ENCODE data around the gene TTC19.

DNA sequence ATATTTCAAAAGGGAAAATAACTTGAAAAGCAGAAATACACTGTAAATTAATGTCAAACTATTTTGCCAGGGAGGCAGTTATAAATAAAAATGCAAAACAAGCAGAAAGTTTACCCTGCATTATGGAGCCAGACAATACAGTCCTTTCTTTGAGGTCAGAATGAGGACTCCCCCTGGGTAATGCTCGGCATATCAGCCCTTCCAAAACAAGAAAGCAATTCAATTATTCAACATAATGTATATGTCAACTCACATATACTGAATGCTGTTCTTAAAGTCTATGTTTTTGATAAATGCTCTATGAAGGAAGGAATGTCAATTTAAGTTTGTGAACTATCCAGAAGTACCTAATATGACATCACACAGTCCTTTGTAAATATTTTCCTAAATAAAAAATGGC, 72.4 kb downstream of the TTC19 start:
- TF ChIP-seq POLR2A (IDR thresholded peaks at IDR 0.05), result no peak
- TF ChIP-seq, protein P1, sequence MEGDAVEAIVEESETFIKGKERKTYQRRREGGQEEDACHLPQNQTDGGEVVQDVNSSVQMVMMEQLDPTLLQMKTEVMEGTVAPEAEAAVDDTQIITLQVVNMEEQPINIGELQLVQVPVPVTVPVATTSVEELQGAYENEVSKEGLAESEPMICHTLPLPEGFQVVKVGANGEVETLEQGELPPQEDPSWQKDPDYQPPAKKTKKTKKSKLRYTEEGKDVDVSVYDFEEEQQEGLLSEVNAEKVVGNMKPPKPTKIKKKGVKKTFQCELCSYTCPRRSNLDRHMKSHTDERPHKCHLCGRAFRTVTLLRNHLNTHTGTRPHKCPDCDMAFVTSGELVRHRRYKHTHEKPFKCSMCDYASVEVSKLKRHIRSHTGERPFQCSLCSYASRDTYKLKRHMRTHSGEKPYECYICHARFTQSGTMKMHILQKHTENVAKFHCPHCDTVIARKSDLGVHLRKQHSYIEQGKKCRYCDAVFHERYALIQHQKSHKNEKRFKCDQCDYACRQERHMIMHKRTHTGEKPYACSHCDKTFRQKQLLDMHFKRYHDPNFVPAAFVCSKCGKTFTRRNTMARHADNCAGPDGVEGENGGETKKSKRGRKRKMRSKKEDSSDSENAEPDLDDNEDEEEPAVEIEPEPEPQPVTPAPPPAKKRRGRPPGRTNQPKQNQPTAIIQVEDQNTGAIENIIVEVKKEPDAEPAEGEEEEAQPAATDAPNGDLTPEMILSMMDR (IDR thresholded peaks at IDR 0.05), result no peak

Data from body of pancreas (tissue), 4 donors.